ENCODE data around the gene GPR143.

GRCh38 chrX:9682861-9683260 is 82.8 kb downstream of the GPR143 start:
- TF ChIP-seq, protein P1, sequence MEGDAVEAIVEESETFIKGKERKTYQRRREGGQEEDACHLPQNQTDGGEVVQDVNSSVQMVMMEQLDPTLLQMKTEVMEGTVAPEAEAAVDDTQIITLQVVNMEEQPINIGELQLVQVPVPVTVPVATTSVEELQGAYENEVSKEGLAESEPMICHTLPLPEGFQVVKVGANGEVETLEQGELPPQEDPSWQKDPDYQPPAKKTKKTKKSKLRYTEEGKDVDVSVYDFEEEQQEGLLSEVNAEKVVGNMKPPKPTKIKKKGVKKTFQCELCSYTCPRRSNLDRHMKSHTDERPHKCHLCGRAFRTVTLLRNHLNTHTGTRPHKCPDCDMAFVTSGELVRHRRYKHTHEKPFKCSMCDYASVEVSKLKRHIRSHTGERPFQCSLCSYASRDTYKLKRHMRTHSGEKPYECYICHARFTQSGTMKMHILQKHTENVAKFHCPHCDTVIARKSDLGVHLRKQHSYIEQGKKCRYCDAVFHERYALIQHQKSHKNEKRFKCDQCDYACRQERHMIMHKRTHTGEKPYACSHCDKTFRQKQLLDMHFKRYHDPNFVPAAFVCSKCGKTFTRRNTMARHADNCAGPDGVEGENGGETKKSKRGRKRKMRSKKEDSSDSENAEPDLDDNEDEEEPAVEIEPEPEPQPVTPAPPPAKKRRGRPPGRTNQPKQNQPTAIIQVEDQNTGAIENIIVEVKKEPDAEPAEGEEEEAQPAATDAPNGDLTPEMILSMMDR (conservative IDR thresholded peaks at IDR 0.05; ENCODE audit: low read depth, low read length) = no peak
- TF ChIP-seq EZH2 (IDR thresholded peaks at IDR 0.05; ENCODE audit: borderline replicate concordance, low read depth, low read length, poor library complexity, severe bottlenecking) = no peak

Data from A673 (cell line).